SK-N-SH (cell line): ENCODE data around the gene RNF227. TPM values are rescaled to one million over a fixed set of nuclear protein-coding genes. Genes with fewer than 3 reads are reported as not detected.

ENCODE experiments used
- CTCF ChIA-PET: fragments of 300-600, 350-600 bp; formaldehyde crosslinking; extraction: SDS; loops from one replicate; lab custom pipeline; 2021; lab: Yijun Ruan, JAX
- POLR2A ChIA-PET: fragments of 350-600 bp; sonication (Branson Sonifier 250); formaldehyde crosslinking; extraction: SDS; loops from one replicate; lab custom pipeline; 2020; ENCODE audit warnings: antibody characterized with exemption, inconsistent platforms; lab: Yijun Ruan, JAX
- DNase-seq: peaks from one replicate; pipeline ENCODE4 v3.0.0; 2012
- H2AFZ ChIP-seq: fragments of 200-600 bp; sonication (generic); 2 replicates; pipeline ENCODE4 v1.8.1; 2016; ENCODE audit warnings: antibody characterized with exemption, mild to moderate bottlenecking, low read depth
- H3F3A ChIP-seq: fragments of 200-600 bp; sonication (generic); replicated peaks from 2 replicates; pipeline ENCODE3; 2016; ENCODE audit warnings: antibody characterized with exemption, mild to moderate bottlenecking; ENCODE audit not compliant: insufficient read depth
- H3K27ac ChIP-seq, 2 experiments: fragments of 200-500 bp in 1 of 2; fragments of 200-600 bp in 1 of 2; sonication (Bioruptor generic) in 1 of 2; sonication (generic), shearing (Covaris generic) in 1 of 2; 2 replicates each; pipeline versions ENCODE4 v1.5.1 to v1.6.1; 2014 to 2016; ENCODE audit warnings: low read depth in 2 of 2, inconsistent platforms in 1 of 2, low read length in 1 of 2, mild to moderate bottlenecking in 1 of 2, mixed read lengths in 1 of 2
- H3K27me3 ChIP-seq: fragments of 200-600 bp; sonication (generic), shearing (Covaris generic); 2 replicates; pipeline ENCODE4 v1.6.1; 2016; ENCODE audit warnings: mixed run types; ENCODE audit not compliant: insufficient read depth
- H3K36me3 ChIP-seq, 2 experiments: fragments of 200-500 bp in 1 of 2; fragments of 200-600 bp in 1 of 2; sonication (Bioruptor generic) in 1 of 2; sonication (generic) in 1 of 2; replicated peaks in 1 of 2; 2 replicates each; pipeline versions ENCODE3 to v1.5.1; 2014 to 2016; ENCODE audit warnings: low read length in 1 of 2, mild to moderate bottlenecking in 1 of 2; ENCODE audit not compliant: insufficient read depth in 2 of 2, control insufficient read depth in 1 of 2
- H3K4me1 ChIP-seq, 2 experiments: fragments of 200-500 bp in 1 of 2; fragments of 200-600 bp in 1 of 2; sonication (Bioruptor generic) in 1 of 2; sonication (generic), shearing (Covaris generic) in 1 of 2; 2 replicates each; pipeline versions ENCODE4 v1.5.1 to v1.6.1; 2014 to 2016; ENCODE audit warnings: low read depth in 1 of 2, low read length in 1 of 2, mixed run types in 1 of 2; ENCODE audit not compliant: insufficient read depth in 2 of 2, control insufficient read depth in 1 of 2
- H3K4me2 ChIP-seq: fragments of 200-600 bp; sonication (generic), shearing (Covaris generic); 2 replicates; pipeline ENCODE4 v1.6.1; 2017; ENCODE audit warnings: mixed run types
- H3K4me3 ChIP-seq, 2 experiments: fragments of 200-500 bp in 1 of 2; fragments of 200-600 bp in 1 of 2; sonication (Bioruptor generic) in 1 of 2; sonication (generic), shearing (Covaris generic) in 1 of 2; 2 replicates each; pipeline versions ENCODE4 v1.5.1 to v1.8.1; 2014 to 2016; ENCODE audit warnings: low read depth in 2 of 2, inconsistent platforms in 1 of 2, low read length in 1 of 2, mild to moderate bottlenecking in 1 of 2, mixed read lengths in 1 of 2, moderate library complexity in 1 of 2
- H3K79me2 ChIP-seq: fragments of 200-600 bp; sonication (generic); 2 replicates; pipeline ENCODE4 v1.8.1; 2017; ENCODE audit warnings: mild to moderate bottlenecking; ENCODE audit not compliant: insufficient read depth
- H3K9ac ChIP-seq: fragments of 200-600 bp; sonication (generic); 2 replicates; pipeline ENCODE4 v1.6.1; 2017; ENCODE audit warnings: mixed run types
- H3K9me2 ChIP-seq: fragments of 200-600 bp; sonication (generic); 2 replicates; pipeline ENCODE4 v1.6.1; 2017; ENCODE audit warnings: mixed run types
- H3K9me3 ChIP-seq: fragments of 200-600 bp; sonication (generic); 2 replicates; pipeline ENCODE4 v1.6.1; 2017; ENCODE audit warnings: mixed run types, mild to moderate bottlenecking, moderate library complexity
- H4K20me1 ChIP-seq: fragments of 200-600 bp; sonication (generic); 2 replicates; pipeline ENCODE4 v1.6.1; 2017; ENCODE audit warnings: mild to moderate bottlenecking, mixed run types; ENCODE audit not compliant: insufficient read depth
- CTCF ChIP-seq: fragments of 200-600 bp; sonication (generic); IDR thresholded peaks from 2 replicates; pipeline ENCODE4 v1.6.1; 2017; ENCODE audit warnings: antibody characterized with exemption, mild to moderate bottlenecking, moderate library complexity
- ELF1 ChIP-seq: IDR thresholded peaks from 2 replicates; pipeline ENCODE4 v1.4.0; 2012
- EZH2phosphoT487 ChIP-seq: fragments of 200-600 bp; sonication (generic); IDR thresholded peaks from 2 replicates; pipeline ENCODE4 v1.6.1; 2017; ENCODE audit warnings: low read depth, mixed run types, mild to moderate bottlenecking, antibody characterized with exemption, moderate library complexity, borderline replicate concordance
- GABPA ChIP-seq: IDR thresholded peaks from 2 replicates; pipeline ENCODE4 v1.4.0; 2012; ENCODE audit warnings: low read depth, mild to moderate bottlenecking
- GATA2 ChIP-seq: sonication (generic); formaldehyde crosslinking; IDR thresholded peaks from 2 replicates; pipeline ENCODE4 v1.5.0; 2020; ENCODE audit warnings: mild to moderate bottlenecking, missing genetic modification reagents
- IRF3 ChIP-seq: fragments of 150-350 bp; IDR thresholded peaks from 2 replicates; pipeline ENCODE4 v1.6.1; 2016; ENCODE audit warnings: mild to moderate bottlenecking, low read depth, low read length
- MXI1 ChIP-seq: IDR thresholded peaks from 2 replicates; pipeline ENCODE4 v1.6.1; 2012; ENCODE audit warnings: mild to moderate bottlenecking, low read depth, low read length, improper control_type of control experiment
- NRF1 ChIP-seq: IDR thresholded peaks from 2 replicates; pipeline ENCODE4 v1.6.1; 2012; ENCODE audit warnings: low read depth, mild to moderate bottlenecking, low read length
- RCOR1 ChIP-seq: fragments of 150-350 bp; IDR thresholded peaks from 2 replicates; pipeline ENCODE4 v1.6.1; 2017; ENCODE audit warnings: antibody characterized with exemption, low read length
- REST ChIP-seq: IDR thresholded peaks from 2 replicates; pipeline ENCODE4 v1.6.1; 2012; ENCODE audit warnings: mild to moderate bottlenecking, low read depth, low read length, moderate library complexity
- SMC3 ChIP-seq: IDR thresholded peaks from 2 replicates; pipeline ENCODE4 v1.6.1; 2012; ENCODE audit warnings: low read depth, low read length, improper control_type of control experiment
- TAF1 ChIP-seq: IDR thresholded peaks from 2 replicates; pipeline ENCODE4 v1.6.1; 2012; ENCODE audit warnings: low read depth, mild to moderate bottlenecking, low read length, moderate library complexity, borderline replicate concordance
- ZBTB33 ChIP-seq: IDR thresholded peaks from 2 replicates; pipeline ENCODE4 v1.4.0; 2012; ENCODE audit warnings: low read depth, borderline replicate concordance
- WGBS: methylation state at CpG from one replicate; pipeline ENCODE4 v1.1.6; 2017; ENCODE audit warnings: low lambda C conversion rate; 5-methylcytosine and 5-hydroxymethylcytosine counted together
- polyA plus RNA-seq, 3 experiments: library from polyadenylated mRNA; depleted of rRNA; stranded (reverse); fragments of >200 nt; gene quantifications; 2 replicates each; pipeline ENCODE4 v1.2.3, GENCODE V29; 2012

The RNF227 gene
- polyA plus RNA-seq, 1 of the 3 experiments (the other 2 are of a cell fraction), result 7.4 TPM

DNA sequence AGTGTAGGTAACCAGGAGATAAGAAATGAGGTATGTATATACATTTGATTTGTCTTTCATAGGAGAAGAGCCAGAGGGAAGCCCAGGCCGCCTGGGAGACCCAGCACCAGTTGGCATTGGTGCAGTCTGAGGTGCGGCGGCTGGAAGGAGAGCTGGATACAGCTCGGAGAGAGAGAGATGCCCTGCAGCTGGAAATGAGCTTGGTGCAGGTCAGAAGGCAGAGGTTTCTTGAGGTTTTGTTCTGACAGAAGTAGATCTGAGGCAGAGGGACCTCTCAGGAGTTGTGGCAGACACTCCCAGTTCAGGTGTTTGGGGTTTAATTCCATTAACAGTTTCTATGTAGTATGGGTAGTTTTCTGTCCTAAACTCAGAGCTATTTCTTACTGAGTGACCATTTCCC is 23.9 kb upstream of the RNF227 start:
- Histone ChIP-seq H3K4me2 (no peak overlapping the region), H4K20me1 (no peaks in the 10 kb centered on the region), H3K9me3 (no peaks in the 10 kb centered on the region), H3K79me2 (peaks cover 20% of the 10 kb centered on the region)
- CTCF ChIA-PET, result interaction anchor here (0.7 to 1.7 kb wide), 7 partner anchors 14 to 196 kb away, joined by 3 to 6 read pairs (median 5); no protein-coding TSS in a partner anchor
- TF ChIP-seq ZBTB33 (no peak), CTCF (no peak), ELF1 (no peak), SMC3 (no peak), REST (no peak), GATA2 (CRISPR knock-in tag) (no peak), EZH2phosphoT487 (no peak), GABPA (no peak), NRF1 (no peak), TAF1 (no peak), MXI1 (no peak), IRF3 (no peak), RCOR1 (no peak)
- TF ChIP-seq, all 33 proteins: peak for 0
- Histone ChIP-seq H3F3A (no peaks in the 10 kb centered on the region), H3K9me2 (no peaks in the 10 kb centered on the region), H3K9ac (no peak overlapping the region), H3K36me3 (peaks cover 48 to 56% of the 10 kb centered on the region in 2 experiments), H3K4me3 (no peak overlapping the region), H3K27ac (no peak overlapping the region), H3K4me1 (no peaks in the 10 kb centered on the region; a peak in 1 of 4 replicates), H2AFZ (no peak overlapping the region), H3K27me3 (no peaks in the 10 kb centered on the region)
- no peak for DNase-seq
- POLR2A ChIA-PET, result no interaction called here
- WGBS, result 97% methylated on average over 4 of the region's 4 CpGs
